GM21737 (cell line): ENCODE measurements around the gene CYP8B1.

Source experiments
- ATAC-seq: cut with Tn5 transposase; IDR thresholded peaks from one replicate; pipeline ENCODE4 v1.9.1; 2021; ENCODE audit warnings: mild to moderate bottlenecking, moderate library complexity; ENCODE audit not compliant: unreplicated experiment

The CYP8B1 gene, protein sequence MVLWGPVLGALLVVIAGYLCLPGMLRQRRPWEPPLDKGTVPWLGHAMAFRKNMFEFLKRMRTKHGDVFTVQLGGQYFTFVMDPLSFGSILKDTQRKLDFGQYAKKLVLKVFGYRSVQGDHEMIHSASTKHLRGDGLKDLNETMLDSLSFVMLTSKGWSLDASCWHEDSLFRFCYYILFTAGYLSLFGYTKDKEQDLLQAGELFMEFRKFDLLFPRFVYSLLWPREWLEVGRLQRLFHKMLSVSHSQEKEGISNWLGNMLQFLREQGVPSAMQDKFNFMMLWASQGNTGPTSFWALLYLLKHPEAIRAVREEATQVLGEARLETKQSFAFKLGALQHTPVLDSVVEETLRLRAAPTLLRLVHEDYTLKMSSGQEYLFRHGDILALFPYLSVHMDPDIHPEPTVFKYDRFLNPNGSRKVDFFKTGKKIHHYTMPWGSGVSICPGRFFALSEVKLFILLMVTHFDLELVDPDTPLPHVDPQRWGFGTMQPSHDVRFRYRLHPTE

GRCh38 chr3:42875325-42876151, at the start of gene CYP8B1:
Gene CYP8B1 (minus strand): TSS chr3:42875879. CDS start chr3:42875816, 63 bp downstream.
- ATAC-seq: no peak

DNA sequence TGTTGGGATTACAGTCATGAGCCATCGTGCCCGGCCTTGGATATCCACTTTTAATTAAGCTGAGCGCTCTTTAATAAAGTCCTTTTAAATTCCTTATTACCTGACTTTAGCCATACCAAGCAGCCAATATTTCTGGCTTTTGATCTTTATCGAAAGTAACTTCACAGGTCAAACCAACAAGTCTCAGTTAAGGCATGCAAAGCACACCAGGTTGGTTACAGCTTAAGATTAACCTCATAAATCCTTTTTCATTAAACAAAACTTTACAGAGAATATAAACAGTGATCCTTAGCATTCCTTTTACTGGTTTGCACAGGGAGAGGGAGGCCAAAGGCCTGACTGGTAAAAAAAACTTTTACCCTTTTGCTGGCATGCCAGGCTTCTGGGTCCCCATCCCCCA, 47.9 kb upstream of the CYP8B1 start:
- ATAC-seq: no peak

DNA sequence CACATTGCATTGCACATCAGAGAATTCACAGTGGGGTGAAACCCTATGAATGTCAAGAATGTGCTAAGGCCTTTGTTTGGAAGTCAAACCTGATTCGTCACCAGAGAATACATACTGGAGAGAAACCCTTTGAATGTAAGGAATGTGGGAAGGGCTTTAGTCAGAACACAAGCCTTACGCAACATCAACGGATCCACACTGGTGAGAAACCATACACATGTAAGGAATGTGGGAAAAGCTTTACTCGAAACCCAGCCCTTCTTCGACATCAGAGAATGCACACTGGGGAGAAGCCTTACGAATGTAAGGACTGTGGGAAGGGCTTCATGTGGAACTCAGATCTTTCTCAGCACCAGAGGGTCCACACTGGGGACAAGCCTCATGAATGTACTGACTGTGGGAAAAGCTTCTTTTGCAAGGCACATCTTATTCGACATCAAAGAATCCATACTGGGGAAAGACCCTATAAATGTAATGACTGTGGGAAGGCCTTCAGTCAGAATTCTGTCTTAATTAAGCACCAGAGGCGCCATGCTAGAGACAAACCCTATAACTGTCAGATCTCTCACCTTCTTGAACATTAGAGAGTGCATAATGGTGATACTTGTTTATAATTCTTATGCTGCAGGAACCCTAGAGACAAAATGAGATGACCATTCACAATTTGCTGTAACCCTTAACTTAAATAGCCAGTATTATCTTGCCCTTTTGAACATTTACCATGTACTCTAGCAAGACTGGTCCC, 39.3 kb upstream of the CYP8B1 start:
- no peak for ATAC-seq

DNA sequence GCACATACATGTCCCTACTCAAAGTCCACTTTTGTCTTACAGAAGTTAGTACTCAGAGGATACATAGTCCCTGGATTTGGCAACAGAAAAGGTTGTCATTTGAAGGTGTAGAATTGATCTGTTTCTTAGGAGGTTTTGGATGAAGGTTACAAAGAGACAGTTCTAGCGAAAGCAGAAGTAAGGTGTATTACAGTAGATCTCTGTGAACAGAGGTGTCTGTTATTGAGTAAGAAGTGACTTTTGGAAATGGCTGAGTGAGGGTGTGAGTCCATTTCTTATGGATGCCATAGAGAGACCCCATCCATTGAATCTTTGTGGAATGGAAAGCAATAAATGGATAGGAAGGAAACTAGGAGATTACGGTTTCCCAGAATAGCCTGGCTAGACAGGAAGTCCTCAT, 35.9 kb upstream of the CYP8B1 start:
- ATAC-seq: no peak

DNA sequence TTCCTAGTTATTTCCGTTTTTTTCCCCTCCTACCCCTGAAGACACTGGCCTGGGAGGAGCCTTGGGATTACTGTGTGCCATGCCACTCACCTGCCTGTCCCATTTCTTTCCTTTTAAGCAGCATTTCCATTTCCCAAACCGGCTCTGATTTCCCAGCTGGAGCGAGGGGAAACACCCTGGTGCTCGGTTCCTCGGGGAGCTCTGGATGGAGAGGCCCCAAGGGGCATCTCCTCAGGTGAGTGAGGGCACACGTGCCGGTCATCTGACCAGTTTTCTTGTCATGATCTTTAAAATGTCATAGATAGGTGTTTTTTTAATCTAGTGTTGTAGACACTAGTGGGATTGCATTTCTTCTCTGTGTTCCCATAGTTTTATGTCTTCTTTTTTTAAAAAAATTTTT, 33.0 kb upstream of the CYP8B1 start:
- ATAC-seq: no peak

DNA sequence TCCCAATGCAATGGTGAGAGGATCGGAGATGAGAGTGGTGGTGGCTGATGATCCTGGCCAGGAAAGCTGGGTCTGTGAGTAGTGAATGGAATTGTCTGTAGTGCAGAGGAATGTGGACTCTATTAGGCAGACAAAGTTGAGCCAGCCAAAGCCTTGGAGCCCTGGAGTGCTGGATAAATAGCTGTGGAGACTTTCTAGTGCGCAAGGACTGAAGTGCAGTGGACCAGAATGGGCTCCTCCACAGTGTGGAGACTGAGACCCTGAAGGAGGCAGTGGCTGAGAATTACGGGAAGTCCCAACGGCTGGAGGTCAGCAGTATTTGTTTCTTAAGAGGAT, 31.1 kb upstream of the CYP8B1 start:
- no peak for ATAC-seq

GRCh38 chr3:42906070-42906847, 30.6 kb upstream of the CYP8B1 start, which contains the start of gene ZNF662:
Gene ZNF662 (plus strand): TSS chr3:42906142. CDS start chr3:42908115, 1,973 bp downstream.
- ATAC-seq: no peak

- ATAC-seq: no peak
Observed at GRCh38 chr3:42905740-42906069, 30.0 kb upstream of the CYP8B1 start.

DNA sequence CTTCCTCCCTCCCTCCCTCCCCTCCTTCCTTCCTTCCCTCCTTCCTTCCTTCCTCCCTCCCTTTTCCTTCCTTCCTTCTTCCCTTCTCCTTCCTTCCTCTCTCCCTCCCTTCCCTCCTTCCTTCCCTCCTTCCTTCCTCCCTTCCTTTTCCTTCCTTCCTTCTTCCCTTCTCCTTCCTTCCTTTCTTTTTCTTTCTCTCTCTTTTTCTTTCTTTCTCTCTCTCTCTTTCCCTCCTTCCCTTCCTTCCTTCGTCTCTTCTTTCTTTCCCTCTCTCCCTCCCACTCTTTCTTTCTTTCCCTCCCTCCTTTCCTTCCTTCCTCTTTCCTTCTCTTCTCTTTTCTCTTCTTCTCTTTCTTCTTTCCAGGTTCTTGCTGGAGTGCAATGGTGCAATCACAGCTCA, 28.4 kb upstream of the CYP8B1 start:
- ATAC-seq: no peak

DNA sequence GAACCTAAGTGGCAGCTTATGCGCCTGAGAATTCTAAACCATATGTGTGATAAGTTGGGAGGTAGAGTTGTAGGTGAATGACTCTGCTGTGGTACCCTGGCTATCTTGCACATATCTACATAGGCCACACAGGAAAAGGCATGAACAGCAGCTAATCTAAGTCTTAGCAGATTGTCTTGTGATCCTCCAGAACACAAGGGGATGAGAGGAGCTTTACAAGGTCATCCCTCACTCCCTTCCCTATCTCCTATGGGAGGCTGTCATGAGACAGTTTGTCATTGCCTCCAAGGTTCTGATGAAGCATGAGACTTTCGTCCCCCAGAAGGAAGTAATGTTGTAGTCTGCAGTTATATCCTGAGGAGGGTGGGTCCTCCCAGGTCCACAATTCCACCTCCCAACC, 26.6 kb upstream of the CYP8B1 start:
- ATAC-seq: no peak

DNA sequence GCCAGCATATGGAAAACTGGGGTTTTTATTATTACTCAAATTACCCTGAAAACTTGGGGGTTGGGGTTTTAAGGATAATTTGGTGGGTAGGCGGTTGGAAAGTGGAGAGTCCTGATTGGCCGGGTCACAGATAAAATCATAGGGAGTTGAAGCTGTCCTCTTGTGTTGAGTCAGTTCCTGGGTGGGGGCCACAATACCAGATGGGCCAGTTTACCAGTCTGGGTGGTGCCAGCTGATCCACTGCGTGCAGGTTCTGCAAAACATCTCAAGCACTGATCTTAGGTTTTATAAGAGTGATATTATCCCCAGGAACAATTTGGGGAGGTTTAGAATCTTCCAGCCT, 25.4 kb upstream of the CYP8B1 start:
- ATAC-seq: no peak

- no peak for ATAC-seq
Observed at GRCh38 chr3:42900226-42901072, 24.8 kb upstream of the CYP8B1 start.

DNA sequence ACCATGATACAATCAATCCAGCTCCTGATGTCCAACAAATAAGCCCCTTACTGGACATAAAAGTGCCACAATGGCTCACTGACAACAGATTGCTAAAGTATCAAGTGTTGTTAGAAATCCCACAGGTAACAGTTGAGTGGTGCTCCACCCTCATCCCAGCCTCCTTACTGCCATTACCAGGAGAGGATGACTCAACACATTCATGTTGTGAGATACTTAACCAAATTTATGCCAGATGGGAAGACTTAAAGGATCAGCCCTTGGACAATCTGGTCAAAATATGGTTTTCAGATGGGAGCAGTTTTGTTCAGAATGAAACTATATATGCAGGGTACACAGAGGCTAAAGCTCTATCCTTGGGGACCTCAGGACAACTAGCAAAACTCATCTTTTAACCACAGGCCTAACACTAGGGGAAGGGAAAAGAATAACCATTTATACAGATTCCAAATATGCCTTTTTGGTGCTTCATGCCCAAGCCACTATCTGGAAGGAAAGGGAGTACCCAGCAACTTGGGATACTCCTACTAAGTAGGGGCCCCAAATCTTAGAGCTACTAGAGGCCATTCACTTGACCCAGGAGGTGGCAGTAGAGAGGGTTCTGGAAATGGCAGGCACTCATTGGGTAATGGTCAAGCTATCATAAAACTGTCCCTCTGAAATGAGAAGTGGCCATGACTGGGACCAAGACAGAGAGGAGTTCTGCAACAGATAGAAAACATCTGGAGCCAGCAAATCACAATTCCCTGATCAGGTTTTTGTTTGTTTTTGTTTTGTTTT, 23.4 kb upstream of the CYP8B1 start:
- no peak for ATAC-seq

DNA sequence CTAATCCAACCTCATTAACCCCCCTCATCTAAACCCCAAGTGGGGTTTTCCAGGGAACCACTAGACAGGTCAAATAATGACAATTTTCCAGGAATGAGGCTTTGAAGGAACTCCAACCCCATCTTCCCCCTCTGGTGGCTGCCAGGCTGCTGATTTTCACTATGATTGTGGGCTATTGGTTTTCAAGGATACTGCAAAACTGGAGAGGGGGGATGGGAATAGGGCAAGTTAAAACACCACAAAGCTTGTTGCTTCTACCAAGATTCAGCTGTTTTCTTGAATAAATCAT, 19.8 kb upstream of the CYP8B1 start:
- ATAC-seq: no peak

GRCh38 chr3:42894698-42895579, 19.3 kb upstream of the CYP8B1 start:
- no peak for ATAC-seq

DNA sequence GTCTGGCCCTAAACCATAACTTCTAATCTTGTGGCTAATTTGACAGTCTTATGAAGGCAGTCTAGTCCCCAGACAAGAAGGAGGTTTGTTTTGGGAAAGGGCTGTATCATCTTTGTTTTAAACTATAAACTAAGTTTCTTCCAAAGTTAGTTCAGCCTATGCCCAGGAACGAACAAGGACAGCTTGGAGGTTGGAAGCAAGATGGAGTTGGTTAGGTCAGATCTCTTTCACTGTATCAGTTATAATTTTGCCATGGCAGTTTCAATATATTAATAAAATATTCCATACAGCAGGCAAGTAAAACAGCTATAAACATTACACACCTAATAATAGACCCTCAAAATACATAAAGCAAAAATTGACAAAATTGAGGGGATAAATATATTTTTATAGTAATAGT, 17.1 kb upstream of the CYP8B1 start:
- no peak for ATAC-seq

DNA sequence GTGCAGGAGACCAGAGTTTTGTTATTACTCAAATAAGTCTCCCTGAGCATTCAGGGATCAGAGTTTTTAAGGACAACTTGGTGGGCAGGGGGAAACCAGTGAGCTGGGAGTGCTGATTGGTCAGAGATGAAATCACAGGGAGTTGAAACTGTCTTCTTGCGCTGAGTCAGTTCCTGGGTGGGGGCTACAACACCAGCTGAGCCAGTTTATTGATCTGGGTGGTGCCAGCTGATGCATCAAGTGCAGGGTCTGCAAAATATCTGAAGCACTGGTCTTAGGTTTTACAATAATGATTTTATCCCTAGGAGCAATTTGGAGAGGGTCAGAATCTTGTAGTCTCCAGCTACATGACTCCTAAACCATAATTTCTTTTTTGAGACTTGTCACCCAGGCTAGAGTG, 16.5 kb upstream of the CYP8B1 start:
- no peak for ATAC-seq

DNA sequence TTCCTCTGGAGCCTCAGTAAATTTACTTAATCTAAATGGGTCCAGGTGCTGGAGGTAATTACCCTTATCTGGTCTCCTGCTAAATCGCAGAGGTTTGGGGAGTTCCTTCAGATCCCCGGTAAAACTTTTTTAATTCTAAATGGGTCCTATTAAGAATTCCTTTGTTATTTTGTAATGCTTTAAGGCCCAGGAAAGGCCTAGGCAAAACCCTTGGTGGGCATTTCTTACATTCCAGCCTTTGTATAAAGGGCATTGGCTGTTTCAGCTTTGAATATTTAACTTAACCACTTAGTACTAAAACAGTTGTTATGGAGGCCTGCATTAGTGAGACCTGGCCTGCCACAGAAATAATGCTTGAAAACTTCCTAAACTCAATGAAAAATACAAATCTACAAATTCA, 15.4 kb upstream of the CYP8B1 start:
- no peak for ATAC-seq
